ENCODE data around the gene GDPGP1.
"Not testable (repeated sequence)": the region's sequence is repeated elsewhere in the genome, so short reads cannot be mapped to it uniquely, and the experiment has no call there.

Gene GDPGP1

GRCh38 chr15:90225504-90226234 lies 8.3 kb upstream of the GDPGP1 start:
- DNase-seq (ENCODE audit: low read depth), result no peak

- no peak for DNase-seq (ENCODE audit: low read depth)
Measured at GRCh38 chr15:90227336-90227735, 6.7 kb upstream of the GDPGP1 start.

- no peak for DNase-seq (ENCODE audit: low read depth)
Measured at GRCh38 chr15:90227816-90228772, 5.9 kb upstream of the GDPGP1 start.

- DNase-seq (ENCODE audit: low read depth), result no peak
Measured at GRCh38 chr15:90228960-90229359, 5.0 kb upstream of the GDPGP1 start.

- DNase-seq (ENCODE audit: low read depth), result no peak
Measured at GRCh38 chr15:90230071-90230494, 3.9 kb upstream of the GDPGP1 start.

- no peak for DNase-seq (ENCODE audit: low read depth)
Measured at GRCh38 chr15:90230610-90231009, 3.4 kb upstream of the GDPGP1 start.

GRCh38 chr15:90231028-90232017 lies 2.7 kb upstream of the GDPGP1 start:
- DNase-seq (ENCODE audit: low read depth), result peak; percentile 56

GRCh38 chr15:90232196-90232595 lies 1.8 kb upstream of the GDPGP1 start:
- no peak for DNase-seq (ENCODE audit: low read depth)

- no peak for DNase-seq (ENCODE audit: low read depth)
Measured at GRCh38 chr15:90232941-90233386, 1.0 kb upstream of the GDPGP1 start.

GRCh38 chr15:90233387-90234095 lies 468 bp upstream of the GDPGP1 start, which contains the start of gene CIB1:
Gene CIB1 (minus strand): TSS chr15:90233941. CDS start chr15:90233885, 56 bp downstream.
- peak; percentile 99 for DNase-seq (ENCODE audit: low read depth)

GRCh38 chr15:90239371-90239770 lies 5.4 kb downstream of the GDPGP1 start:
- DNase-seq (ENCODE audit: low read depth), result no peak

GRCh38 chr15:90240856-90241255 lies 6.8 kb downstream of the GDPGP1 start:
- no peak for DNase-seq (ENCODE audit: low read depth)

GRCh38 chr15:90241343-90242192 lies 7.6 kb downstream of the GDPGP1 start:
- no peak for DNase-seq (ENCODE audit: low read depth)

- no peak for DNase-seq (ENCODE audit: low read depth)
Measured at GRCh38 chr15:90243943-90244639, 10.1 kb downstream of the GDPGP1 start.

- DNase-seq (ENCODE audit: low read depth), result no peak
Measured at GRCh38 chr15:90248789-90249202, 14.8 kb downstream of the GDPGP1 start.

- DNase-seq (ENCODE audit: low read depth), result peak; percentile 87
Measured at GRCh38 chr15:90249203-90249863, 15.3 kb downstream of the GDPGP1 start, which contains the start of gene TTLL13. Gene TTLL13 (plus strand): TSS chr15:90249556. CDS start chr15:90250631, 1,075 bp downstream.

GRCh38 chr15:90257776-90258175 lies 23.8 kb downstream of the GDPGP1 start:
- DNase-seq (ENCODE audit: low read depth), result no peak

- no peak for DNase-seq (ENCODE audit: low read depth)
Measured at GRCh38 chr15:90259524-90259923, 25.5 kb downstream of the GDPGP1 start.

GRCh38 chr15:90260731-90261130 lies 26.7 kb downstream of the GDPGP1 start:
- not testable (repeated sequence) for DNase-seq (ENCODE audit: low read depth)

Measured in activated T-cell treated with anti-CD3 and anti-CD28 coated beads for 48 hours (primary cell).